HepG2 (cell line): ENCODE measurements around the gene PIGBOS1. TPM values are rescaled to one million over a fixed set of nuclear protein-coding genes. Genes with fewer than 3 reads are reported as not detected.

Source experiments
- FOXC1 ChIP-seq: sonication (generic); formaldehyde crosslinking; IDR thresholded peaks from 2 replicates; pipeline ENCODE4 v1.8.0; 2022; ENCODE audit warnings: mild to moderate bottlenecking, missing genetic modification reagents, borderline replicate concordance
- FOXP1 ChIP-seq, 2 experiments: fragments of 450-650 bp in 1 of 2; IDR thresholded peaks; 2 replicates each; pipeline ENCODE4 v1.6.1; 2017 to 2018; ENCODE audit warnings: antibody characterized with exemption in 1 of 2
- HES4 ChIP-seq: sonication (generic); formaldehyde crosslinking; IDR thresholded peaks from 2 replicates; pipeline ENCODE4 v1.9.0; 2021; ENCODE audit warnings: mild to moderate bottlenecking, missing genetic modification reagents, borderline replicate concordance
- MYNN ChIP-seq: sonication (generic); formaldehyde crosslinking; IDR thresholded peaks from 2 replicates; pipeline ENCODE4 v1.4.0; 2020; ENCODE audit warnings: mild to moderate bottlenecking, low read depth, missing genetic modification reagents
- U2AF1 ChIP-seq: fragments of 200-400 bp; formaldehyde crosslinking; optimal IDR thresholded peaks from 2 replicates; pipeline ENCODE3; 2017; ENCODE audit warnings: mild to moderate bottlenecking, low read depth, low read length
- ZIK1 ChIP-seq: sonication (generic); formaldehyde crosslinking; IDR thresholded peaks from 2 replicates; pipeline ENCODE4 v1.5.0; 2020; ENCODE audit warnings: mild to moderate bottlenecking, low read depth, missing genetic modification reagents, borderline replicate concordance
- ZNF605 ChIP-seq: sonication (generic); formaldehyde crosslinking; IDR thresholded peaks from 2 replicates; pipeline ENCODE4 v1.8.0; 2022; ENCODE audit warnings: mild to moderate bottlenecking, missing genetic modification reagents
- polyA plus RNA-seq, 8 experiments: library from polyadenylated mRNA; depleted of rRNA in 3 of 8; stranded (reverse) in 7 of 8; unstranded in 1 of 8; fragments of >200 nt; fragmentation: Illumina TruSeq in 4 of 8; extraction: Trizol in 4 of 8; gene quantifications; 2 replicates each; pipeline versions ENCODE4 v1.2.1 to v1.2.3, GENCODE V29; 2011 to 2016; ENCODE audit warnings: low read depth in 4 of 8, missing spikeins in 1 of 8, mixed read lengths in 1 of 8; ENCODE audit not compliant: insufficient read depth in 1 of 8
- total RNA-seq, 5 experiments: library from RNA; depleted of rRNA; stranded (reverse); fragments of >200 nt; fragmentation: Illumina TruSeq; extraction: Trizol; gene quantifications; 2 replicates each; pipeline ENCODE4 v1.2.3, GENCODE V29; 2016; ENCODE audit warnings: low read depth in 1 of 5
- TF ChIP-seq, protein P1 (sequence below): sonication (generic); formaldehyde crosslinking; IDR thresholded peaks from 2 replicates; pipeline ENCODE4 v1.4.0; 2020; ENCODE audit warnings: missing genetic modification reagents, borderline replicate concordance
- TF ChIP-seq, protein P2 (sequence below): sonication (generic); formaldehyde crosslinking; IDR thresholded peaks from 2 replicates; pipeline ENCODE4 v1.5.0; 2020; ENCODE audit warnings: missing genetic modification reagents
- TF ChIP-seq, protein P3 (sequence below): sonication (generic); formaldehyde crosslinking; IDR thresholded peaks from 2 replicates; pipeline ENCODE4 v1.8.0; 2022; ENCODE audit warnings: mild to moderate bottlenecking, missing genetic modification reagents; ENCODE audit not compliant: insufficient replicate concordance
- TF ChIP-seq, protein P4 (sequence below), 2 experiments: sonication (generic) in 1 of 2; formaldehyde crosslinking in 1 of 2; IDR thresholded peaks; 2 replicates each; pipeline versions ENCODE4 v1.4.0 to v1.6.1; 2016 to 2020; ENCODE audit warnings: borderline replicate concordance in 1 of 2, low read depth in 1 of 2, mild to moderate bottlenecking in 1 of 2, missing genetic modification reagents in 1 of 2

Gene PIGBOS1
- total and polyA plus RNA-seq, 2 of the 13 experiments (the other 11 are each of a cell fraction or from before 2014, with no cell fraction given), result 14.8 to 22.1 TPM

DNA sequence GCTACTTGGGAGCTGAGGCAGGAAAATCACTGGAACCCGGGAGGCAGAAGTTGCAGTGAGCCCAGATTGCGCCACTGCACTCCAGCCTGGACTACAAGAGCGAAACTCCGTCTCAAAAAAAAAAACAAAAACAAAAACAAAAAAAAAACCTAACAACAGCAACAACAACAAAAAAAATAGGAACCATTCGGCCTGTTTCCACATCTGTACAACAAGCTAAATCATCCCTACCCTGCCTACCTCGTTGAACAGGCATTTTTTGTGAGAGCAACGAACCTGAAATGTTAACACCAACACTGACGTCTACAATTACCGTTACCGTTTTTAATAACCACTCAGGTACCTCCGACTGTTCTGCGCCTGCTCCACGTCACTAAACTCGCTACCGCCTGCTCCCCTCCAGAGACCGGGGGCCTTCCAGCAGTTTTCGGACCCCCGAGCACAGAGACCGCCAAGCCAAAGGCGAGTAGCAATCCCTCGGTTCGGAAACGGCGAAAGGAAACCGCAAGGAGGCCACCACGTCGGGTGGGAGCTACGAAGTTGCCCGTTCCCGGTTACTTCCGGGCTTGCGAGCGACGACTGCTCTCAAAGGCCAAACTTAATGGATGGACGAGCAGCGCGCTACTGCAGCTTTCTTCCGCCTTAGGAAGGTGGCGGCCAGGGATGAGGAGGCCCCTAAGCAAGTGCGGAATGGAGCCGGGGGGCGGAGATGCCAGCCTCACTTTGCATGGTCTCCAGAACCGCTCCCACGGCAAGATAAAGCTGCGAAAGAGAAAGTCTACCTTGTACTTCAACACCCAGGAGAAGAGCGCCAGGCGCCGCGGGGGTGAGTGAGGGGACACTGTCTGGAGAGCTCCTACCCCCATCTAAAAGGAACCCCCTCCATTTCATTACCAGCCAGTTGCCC lies at the start of gene PIGBOS1, which contains the start of gene PIGB (continued):
- TF ChIP-seq ZNF605 (CRISPR knock-in tag), result peak; percentile 65; the same call in 1 of the 2 replicates
- TF ChIP-seq, protein P1, sequence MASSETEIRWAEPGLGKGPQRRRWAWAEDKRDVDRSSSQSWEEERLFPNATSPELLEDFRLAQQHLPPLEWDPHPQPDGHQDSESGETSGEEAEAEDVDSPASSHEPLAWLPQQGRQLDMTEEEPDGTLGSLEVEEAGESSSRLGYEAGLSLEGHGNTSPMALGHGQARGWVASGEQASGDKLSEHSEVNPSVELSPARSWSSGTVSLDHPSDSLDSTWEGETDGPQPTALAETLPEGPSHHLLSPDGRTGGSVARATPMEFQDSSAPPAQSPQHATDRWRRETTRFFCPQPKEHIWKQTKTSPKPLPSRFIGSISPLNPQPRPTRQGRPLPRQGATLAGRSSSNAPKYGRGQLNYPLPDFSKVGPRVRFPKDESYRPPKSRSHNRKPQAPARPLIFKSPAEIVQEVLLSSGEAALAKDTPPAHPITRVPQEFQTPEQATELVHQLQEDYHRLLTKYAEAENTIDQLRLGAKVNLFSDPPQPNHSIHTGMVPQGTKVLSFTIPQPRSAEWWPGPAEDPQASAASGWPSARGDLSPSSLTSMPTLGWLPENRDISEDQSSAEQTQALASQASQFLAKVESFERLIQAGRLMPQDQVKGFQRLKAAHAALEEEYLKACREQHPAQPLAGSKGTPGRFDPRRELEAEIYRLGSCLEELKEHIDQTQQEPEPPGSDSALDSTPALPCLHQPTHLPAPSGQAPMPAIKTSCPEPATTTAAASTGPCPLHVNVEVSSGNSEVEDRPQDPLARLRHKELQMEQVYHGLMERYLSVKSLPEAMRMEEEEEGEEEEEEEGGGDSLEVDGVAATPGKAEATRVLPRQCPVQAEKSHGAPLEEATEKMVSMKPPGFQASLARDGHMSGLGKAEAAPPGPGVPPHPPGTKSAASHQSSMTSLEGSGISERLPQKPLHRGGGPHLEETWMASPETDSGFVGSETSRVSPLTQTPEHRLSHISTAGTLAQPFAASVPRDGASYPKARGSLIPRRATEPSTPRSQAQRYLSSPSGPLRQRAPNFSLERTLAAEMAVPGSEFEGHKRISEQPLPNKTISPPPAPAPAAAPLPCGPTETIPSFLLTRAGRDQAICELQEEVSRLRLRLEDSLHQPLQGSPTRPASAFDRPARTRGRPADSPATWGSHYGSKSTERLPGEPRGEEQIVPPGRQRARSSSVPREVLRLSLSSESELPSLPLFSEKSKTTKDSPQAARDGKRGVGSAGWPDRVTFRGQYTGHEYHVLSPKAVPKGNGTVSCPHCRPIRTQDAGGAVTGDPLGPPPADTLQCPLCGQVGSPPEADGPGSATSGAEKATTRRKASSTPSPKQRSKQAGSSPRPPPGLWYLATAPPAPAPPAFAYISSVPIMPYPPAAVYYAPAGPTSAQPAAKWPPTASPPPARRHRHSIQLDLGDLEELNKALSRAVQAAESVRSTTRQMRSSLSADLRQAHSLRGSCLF (CRISPR knock-in tag), result no peak
- TF ChIP-seq FOXP1 (IDR thresholded peaks at IDR 0.05), result peak; percentile 81
- TF ChIP-seq FOXP1 (CRISPR knock-in tag; IDR thresholded peaks at IDR 0.05), result 0 out of 2 replicates have a peak, but pooled peaks have one; percentile 29
- TF ChIP-seq ZIK1 (CRISPR knock-in tag), result no peak
- peak; percentile 77; the same call in 1 of the 2 replicates for TF ChIP-seq HES4 (CRISPR knock-in tag)
- TF ChIP-seq, protein P2, sequence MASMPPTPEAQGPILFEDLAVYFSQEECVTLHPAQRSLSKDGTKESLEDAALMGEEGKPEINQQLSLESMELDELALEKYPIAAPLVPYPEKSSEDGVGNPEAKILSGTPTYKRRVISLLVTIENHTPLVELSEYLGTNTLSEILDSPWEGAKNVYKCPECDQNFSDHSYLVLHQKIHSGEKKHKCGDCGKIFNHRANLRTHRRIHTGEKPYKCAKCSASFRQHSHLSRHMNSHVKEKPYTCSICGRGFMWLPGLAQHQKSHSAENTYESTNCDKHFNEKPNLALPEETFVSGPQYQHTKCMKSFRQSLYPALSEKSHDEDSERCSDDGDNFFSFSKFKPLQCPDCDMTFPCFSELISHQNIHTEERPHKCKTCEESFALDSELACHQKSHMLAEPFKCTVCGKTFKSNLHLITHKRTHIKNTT (CRISPR knock-in tag), result no peak
- TF ChIP-seq, protein P3, sequence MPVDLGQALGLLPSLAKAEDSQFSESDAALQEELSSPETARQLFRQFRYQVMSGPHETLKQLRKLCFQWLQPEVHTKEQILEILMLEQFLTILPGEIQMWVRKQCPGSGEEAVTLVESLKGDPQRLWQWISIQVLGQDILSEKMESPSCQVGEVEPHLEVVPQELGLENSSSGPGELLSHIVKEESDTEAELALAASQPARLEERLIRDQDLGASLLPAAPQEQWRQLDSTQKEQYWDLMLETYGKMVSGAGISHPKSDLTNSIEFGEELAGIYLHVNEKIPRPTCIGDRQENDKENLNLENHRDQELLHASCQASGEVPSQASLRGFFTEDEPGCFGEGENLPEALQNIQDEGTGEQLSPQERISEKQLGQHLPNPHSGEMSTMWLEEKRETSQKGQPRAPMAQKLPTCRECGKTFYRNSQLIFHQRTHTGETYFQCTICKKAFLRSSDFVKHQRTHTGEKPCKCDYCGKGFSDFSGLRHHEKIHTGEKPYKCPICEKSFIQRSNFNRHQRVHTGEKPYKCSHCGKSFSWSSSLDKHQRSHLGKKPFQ (CRISPR knock-in tag), result peak; percentile 43
- 0 out of 2 replicates have a peak, but pooled peaks have one; percentile 44 for TF ChIP-seq MYNN (CRISPR knock-in tag)
- TF ChIP-seq FOXC1 (CRISPR knock-in tag), result no peak
- TF ChIP-seq U2AF1, result no peak
- TF ChIP-seq, protein P4, sequence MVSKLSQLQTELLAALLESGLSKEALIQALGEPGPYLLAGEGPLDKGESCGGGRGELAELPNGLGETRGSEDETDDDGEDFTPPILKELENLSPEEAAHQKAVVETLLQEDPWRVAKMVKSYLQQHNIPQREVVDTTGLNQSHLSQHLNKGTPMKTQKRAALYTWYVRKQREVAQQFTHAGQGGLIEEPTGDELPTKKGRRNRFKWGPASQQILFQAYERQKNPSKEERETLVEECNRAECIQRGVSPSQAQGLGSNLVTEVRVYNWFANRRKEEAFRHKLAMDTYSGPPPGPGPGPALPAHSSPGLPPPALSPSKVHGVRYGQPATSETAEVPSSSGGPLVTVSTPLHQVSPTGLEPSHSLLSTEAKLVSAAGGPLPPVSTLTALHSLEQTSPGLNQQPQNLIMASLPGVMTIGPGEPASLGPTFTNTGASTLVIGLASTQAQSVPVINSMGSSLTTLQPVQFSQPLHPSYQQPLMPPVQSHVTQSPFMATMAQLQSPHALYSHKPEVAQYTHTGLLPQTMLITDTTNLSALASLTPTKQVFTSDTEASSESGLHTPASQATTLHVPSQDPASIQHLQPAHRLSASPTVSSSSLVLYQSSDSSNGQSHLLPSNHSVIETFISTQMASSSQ (IDR thresholded peaks at IDR 0.05; ENCODE audit: low read depth), result no peak
- TF ChIP-seq, protein P4 (CRISPR knock-in tag; IDR thresholded peaks at IDR 0.05; ENCODE audit: borderline replicate concordance), result peak; percentile 75
